ENCODE data around the gene C1QTNF8. TPM values are rescaled to one million over a fixed set of nuclear protein-coding genes. Genes with fewer than 3 reads are reported as not detected.

C1QTNF8 gene
- polyA plus RNA-seq, 1 donor (not counting 4 experiments of a cell fraction or from before 2014, with no cell fraction given): not detected

GRCh38 chr16:1072526-1073261 lies 23.4 kb downstream of the C1QTNF8 start, which contains the start of gene SSTR5:
Gene SSTR5 (plus strand): TSS chr16:1072747. CDS start chr16:1078869, 6,122 bp downstream.
- Histone ChIP-seq H3K4me3 (ENCODE audit: control insufficient read depth in 2 of 3, extremely low read depth in 1 of 3, insufficient read depth in 2 of 3, low read depth in 1 of 3, low read length in 3 of 3) (no peak within 1 kb of the TSS), H3K27me3 (ENCODE audit: control insufficient read depth, extremely low read depth, insufficient read depth, low read length) (peaks cover 39% of the 10 kb centered on the region), H3K9ac (ENCODE audit: control insufficient read depth, extremely low read depth, insufficient read depth, low read length) (no peak within 1 kb of the TSS), H3K9me1 (ENCODE audit: control insufficient read depth, extremely low read depth, insufficient read depth, low read length) (no peaks in the 10 kb centered on the region), H3K79me2 (ENCODE audit: control insufficient read depth, insufficient read depth, low read length) (no peaks in the 10 kb centered on the region), H3K36me3 (ENCODE audit: control insufficient read depth in 2 of 2, extremely low read depth in 1 of 2, insufficient read depth in 2 of 2, low read length in 2 of 2) (no peaks in the 10 kb centered on the region), H3K4me2 (ENCODE audit: control insufficient read depth, extremely low read depth, insufficient read depth, low read depth, low read length) (no peak within 1 kb of the TSS), H4K20me1 (ENCODE audit: control insufficient read depth, extremely low read depth, insufficient read depth, low read length) (no peaks in the 10 kb centered on the region), H3K27ac (ENCODE audit: control insufficient read depth, insufficient read depth, low read length) (no peak within 1 kb of the TSS), H2AFZ (ENCODE audit: control insufficient read depth, low read length) (no peak within 1 kb of the TSS), H3K9me3 (ENCODE audit: control insufficient read depth, low read depth, low read length) (no peaks in the 10 kb centered on the region), H3K4me1 (ENCODE audit: control insufficient read depth, extremely low read depth, insufficient read depth, low read length) (no peaks in the 10 kb centered on the region)
- DNase-seq (ENCODE audit: low read depth, low spot score): no peak
- dilution Hi-C loops (cut with MboI; ENCODE audit: extremely low pct_ligation_motif_present, low sequenced_read_pairs): no loop called here
- TF ChIP-seq EZH2 (IDR thresholded peaks at IDR 0.05; ENCODE audit: low read length): no peak
- TF ChIP-seq CTCF (optimal IDR thresholded peaks at IDR 0.05 in 1 of 3, IDR thresholded peaks at IDR 0.05 in 1 of 3, conservative IDR thresholded peaks at IDR 0.05 in 1 of 3; ENCODE audit: extremely low read depth in 1 of 3, insufficient read depth in 2 of 3, low read length in 3 of 3): no peak
- no peak for FAIRE-seq

DNA sequence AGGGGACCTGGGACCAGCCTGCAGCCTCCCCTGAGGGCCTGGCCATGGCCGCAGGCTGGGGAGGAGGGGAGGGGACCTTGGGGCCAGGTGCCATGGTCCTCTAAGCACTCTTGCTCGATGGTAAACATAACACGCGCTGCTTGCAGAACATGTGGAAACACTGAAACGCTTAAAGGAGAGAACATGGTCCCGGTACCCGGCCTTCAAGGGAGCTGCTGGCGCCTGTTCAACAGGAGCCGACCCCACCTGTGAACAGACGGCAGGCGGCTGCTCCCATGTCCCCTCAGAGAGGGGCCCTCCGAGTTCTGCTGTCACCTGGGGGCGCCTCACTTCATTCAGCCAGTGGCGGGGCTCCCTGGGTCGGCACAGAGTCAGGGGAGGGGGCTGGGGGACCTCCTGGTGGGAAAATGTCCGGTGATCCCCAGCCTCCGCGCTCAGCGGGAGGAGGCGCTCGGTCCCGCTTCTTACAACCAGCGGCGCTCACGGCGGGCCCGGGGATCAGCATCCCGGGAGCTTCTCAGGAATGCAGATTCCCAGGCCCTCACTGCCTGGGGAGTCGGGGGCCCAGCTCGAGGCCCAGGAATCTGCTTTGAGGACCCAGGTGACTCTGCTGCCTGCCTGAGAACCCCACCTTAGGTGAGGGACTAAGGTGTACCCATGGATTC lies 24.4 kb downstream of the C1QTNF8 start:
- Histone ChIP-seq H3K4me3 (ENCODE audit: control insufficient read depth in 2 of 3, extremely low read depth in 1 of 3, insufficient read depth in 2 of 3, low read depth in 1 of 3, low read length in 3 of 3) (no peak overlapping the region), H3K4me2 (ENCODE audit: control insufficient read depth, extremely low read depth, insufficient read depth, low read depth, low read length) (no peak overlapping the region)
- FAIRE-seq: no peak

More for the DNA sequence above, 24.4 kb downstream of the C1QTNF8 start:
- no peaks in the 10 kb centered on the region for H3K36me3 ChIP-seq (ENCODE audit: control insufficient read depth in 2 of 2, extremely low read depth in 1 of 2, insufficient read depth in 2 of 2, low read length in 2 of 2)
- no peaks in the 10 kb centered on the region for H3K9me1 ChIP-seq (ENCODE audit: control insufficient read depth, extremely low read depth, insufficient read depth, low read length)
- H3K27me3 ChIP-seq (ENCODE audit: control insufficient read depth, extremely low read depth, insufficient read depth, low read length): peaks cover 40% of the 10 kb centered on the region
- no peaks in the 10 kb centered on the region for H3K9me3 ChIP-seq (ENCODE audit: control insufficient read depth, low read depth, low read length)
- H3K79me2 ChIP-seq (ENCODE audit: control insufficient read depth, insufficient read depth, low read length): no peaks in the 10 kb centered on the region
- DNase-seq (ENCODE audit: low read depth, low spot score): no peak
- H3K4me1 ChIP-seq (ENCODE audit: control insufficient read depth, extremely low read depth, insufficient read depth, low read length): no peaks in the 10 kb centered on the region
- no peak overlapping the region for H3K27ac ChIP-seq (ENCODE audit: control insufficient read depth, insufficient read depth, low read length)
- H3K9ac ChIP-seq (ENCODE audit: control insufficient read depth, extremely low read depth, insufficient read depth, low read length): no peak overlapping the region
- H2AFZ ChIP-seq (ENCODE audit: control insufficient read depth, low read length): no peak overlapping the region
- no peaks in the 10 kb centered on the region for H4K20me1 ChIP-seq (ENCODE audit: control insufficient read depth, extremely low read depth, insufficient read depth, low read length)
- TF ChIP-seq EZH2 (IDR thresholded peaks at IDR 0.05; ENCODE audit: low read length) (no peak), CTCF (optimal IDR thresholded peaks at IDR 0.05 in 1 of 3, IDR thresholded peaks at IDR 0.05 in 1 of 3, conservative IDR thresholded peaks at IDR 0.05 in 1 of 3; ENCODE audit: extremely low read depth in 1 of 3, insufficient read depth in 2 of 3, low read length in 3 of 3) (no peak)
- dilution Hi-C loops (cut with MboI; ENCODE audit: extremely low pct_ligation_motif_present, low sequenced_read_pairs): no loop called here
